NCI-H446 treated with DMSO at 0.1 percent for 48 hours (cell line): ENCODE data around the gene SERAC1.
"Not testable (repeated sequence)": the region's sequence is repeated elsewhere in the genome, so short reads cannot be mapped to it uniquely, and the experiment has no call there.

Experiments
- DNase-seq: peaks from one replicate; lab custom pipeline; 2025; lab: John Stamatoyannopoulos, UW

SERAC1 gene

GRCh38 chr6:158168040-158168289 lies at the start of gene SERAC1:
Gene SERAC1, minus strand, starts transcription at chr6:158168262. Its CDS starts 9,899 bp downstream, at chr6:158158363.
- no peak for DNase-seq

DNA sequence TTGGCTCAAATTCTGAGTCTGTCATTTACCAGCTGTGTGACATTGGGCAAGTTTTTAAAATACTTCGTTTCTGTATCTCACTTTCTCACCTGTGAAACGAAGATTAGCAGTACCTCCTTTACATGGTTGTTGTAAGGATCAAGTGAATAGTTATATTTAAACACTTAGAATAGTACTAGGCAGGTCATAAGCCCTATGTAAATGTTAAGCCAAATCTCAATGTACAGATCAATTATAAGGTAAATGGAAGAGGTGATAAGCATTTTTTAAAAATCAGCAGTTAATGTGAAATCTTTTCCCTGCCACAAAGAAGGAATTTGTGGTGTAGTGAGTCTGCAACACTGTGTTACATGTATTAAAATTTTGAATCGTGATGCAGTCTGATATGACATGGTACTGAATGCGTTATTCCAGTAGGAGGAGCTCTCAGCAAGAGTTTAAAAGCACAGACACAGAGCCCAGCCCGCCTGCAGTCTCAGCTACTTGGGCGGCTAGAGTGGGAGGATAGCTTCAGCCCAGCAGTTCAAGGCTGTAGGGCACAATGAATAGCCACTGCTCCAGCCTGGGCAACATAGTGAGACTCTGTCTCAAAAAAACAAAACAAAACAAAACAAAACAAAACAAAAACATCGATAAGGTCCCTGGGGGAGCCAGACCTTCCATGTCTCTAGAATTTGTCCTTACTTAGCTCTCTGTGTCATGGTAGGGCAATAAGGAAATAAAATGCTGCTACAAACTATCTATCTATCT lies 46.0 kb upstream of the SERAC1 start:
- peak; percentile 64 for DNase-seq

DNA sequence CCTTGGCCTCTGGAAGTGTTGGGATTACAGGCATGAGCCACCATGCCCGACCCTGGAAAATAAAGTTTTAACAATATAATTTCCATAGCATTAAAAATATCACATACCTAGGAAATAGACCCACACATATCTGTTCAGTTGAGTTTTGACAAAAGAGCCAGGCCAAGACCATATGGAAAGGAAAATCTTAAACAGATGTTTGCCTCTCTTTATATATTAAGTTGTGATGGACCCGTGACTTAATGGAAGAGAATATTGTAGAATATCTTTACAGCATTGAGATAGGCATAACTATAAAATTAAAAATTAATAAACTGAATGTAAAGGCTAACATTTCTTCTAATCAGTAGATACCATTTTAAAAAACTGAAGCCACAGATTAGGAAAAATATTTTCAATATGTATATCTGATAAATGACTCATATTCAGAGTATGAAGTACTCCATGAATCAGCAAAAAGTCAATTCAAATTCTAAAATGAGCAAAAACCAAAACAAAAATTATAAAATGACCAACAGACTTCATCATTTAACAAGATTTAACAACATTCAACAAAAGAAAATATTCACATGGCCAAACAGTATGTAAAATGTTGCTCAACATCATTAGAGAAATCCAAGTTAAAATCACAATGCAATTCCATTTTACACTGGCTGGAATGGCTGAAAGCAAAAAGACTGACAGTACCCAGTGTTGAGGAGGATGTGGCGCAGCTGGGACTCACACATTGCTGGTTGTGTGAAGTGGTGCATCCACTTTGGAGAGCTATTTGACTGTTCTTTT lies 43.4 kb upstream of the SERAC1 start:
- no peak for DNase-seq

- not testable (repeated sequence) for DNase-seq
These were observed 41.7 kb upstream of the SERAC1 start for GRCh38 chr6:158209582-158210333.

DNA sequence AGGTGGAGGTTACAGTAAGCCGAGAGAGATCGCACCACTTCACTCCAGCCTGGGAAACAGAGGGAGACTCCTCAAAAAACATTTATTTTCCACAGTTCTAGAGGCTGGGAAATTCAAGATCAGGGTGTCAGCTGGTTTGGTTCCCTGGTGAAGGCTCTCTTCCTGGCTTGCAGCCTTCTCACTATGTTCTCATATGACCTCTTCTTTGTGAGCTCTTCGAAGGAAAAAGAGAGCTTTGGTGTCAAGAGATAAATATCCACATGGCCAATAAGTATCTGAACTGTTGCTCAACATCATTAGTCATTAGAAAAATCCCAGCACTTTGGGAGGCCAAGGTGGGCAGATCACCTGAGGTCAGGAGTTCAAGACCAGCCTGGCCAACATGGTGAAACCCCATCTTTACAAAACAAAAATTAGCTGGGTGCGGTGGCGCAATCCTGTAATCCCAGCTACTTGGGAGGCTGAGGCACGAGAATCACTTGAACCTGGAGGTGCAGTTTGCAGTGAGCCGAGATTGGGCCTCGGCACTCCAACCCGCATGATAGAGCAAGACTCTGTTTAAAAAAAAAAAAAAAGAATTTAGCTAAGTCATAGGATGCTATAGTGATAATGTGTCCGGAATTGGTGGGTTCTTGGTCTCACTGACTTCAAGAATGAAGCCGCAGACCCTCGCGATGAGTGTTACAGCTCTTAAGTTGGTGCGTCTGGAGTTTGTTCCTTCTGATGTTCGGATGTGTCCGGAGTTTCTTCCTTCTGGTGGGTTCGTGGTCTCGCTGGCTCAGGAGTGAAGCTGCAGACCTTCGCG lies 40.4 kb upstream of the SERAC1 start:
- not testable (repeated sequence) for DNase-seq

GRCh38 chr6:158207422-158207788 lies 39.3 kb upstream of the SERAC1 start:
- DNase-seq: no peak

- DNase-seq: no peak
These were observed 38.8 kb upstream of the SERAC1 start for GRCh38 chr6:158206740-158207421.

DNA sequence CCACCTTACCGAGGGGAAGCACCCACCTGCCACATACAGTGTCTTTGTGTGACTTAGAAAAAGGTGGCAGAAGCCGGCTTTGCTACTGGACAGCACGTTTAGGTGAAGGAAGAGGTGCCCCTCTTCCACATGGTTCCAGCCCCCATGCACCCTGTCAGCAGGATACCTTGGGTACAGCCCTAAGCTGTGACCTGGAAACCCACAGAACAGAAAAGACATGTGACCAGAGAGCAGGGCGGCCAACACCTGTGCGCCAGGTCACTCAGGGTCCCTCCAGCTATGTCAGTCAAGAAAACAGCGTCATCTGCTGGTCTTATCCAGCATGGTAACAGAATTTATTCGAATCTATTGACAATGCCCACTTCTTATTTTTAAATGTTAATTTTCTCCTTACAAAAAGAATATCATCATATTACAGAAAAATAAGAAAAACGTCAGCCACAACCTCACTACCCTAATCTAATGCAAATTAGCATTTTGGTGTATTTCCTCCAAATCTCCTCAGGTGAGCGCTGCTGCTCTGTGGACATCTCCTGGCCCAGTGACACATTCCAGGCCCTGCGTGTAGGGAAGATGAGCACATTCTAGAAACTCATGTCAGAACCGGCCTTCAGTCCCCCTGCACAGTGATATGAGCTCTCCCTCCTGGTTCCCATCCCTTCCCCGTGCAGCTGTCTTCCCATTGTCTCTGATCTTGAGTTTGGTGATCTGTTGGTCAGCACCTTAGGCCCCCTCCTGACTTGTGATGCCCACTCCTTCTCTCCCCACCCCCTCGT lies 37.3 kb upstream of the SERAC1 start:
- DNase-seq: no peak

- no peak for DNase-seq
These were observed 30.4 kb upstream of the SERAC1 start for GRCh38 chr6:158198461-158198860.

- DNase-seq: no peak
These were observed 26.6 kb upstream of the SERAC1 start for GRCh38 chr6:158194487-158195280.

GRCh38 chr6:158191761-158192160 lies 23.7 kb upstream of the SERAC1 start:
- DNase-seq: no peak

DNA sequence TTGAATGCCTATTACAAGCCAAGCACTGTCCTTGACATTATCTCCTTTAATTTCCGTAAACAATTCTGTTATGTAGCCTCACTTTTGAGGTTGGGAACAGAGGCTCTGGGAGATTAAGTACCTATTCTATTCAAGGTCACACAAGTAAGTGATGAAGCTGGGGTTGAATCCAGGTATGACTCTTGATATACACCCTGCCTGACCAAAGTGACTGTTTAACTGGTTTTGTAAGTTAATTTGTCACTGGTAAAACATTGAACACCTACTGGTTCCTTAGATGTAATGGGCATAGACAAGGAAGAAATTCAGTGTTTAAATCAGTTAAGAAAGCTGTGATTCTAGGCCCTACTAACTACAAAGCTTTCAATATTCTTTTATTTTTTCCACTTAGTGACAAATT lies 23.0 kb upstream of the SERAC1 start:
- no peak for DNase-seq

DNA sequence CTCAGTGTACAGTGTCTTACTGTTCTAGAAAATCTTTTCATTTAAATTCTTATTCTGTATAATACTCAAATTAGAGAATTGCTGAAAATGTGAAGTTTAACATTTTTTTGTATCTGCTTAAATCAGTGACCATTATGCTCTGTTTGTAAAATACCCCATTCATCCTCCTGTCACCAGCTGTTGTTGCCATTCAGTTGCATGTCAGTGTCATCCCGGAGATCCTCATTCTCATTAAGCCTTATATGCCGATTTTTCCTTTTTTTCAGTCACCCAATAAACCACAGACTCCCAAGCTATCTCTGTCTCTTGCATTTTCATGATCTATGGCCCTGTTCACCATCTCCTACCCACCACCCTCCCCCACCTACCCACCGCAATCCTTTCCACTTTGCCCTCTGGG lies 20.5 kb upstream of the SERAC1 start:
- DNase-seq: no peak

GRCh38 chr6:158185729-158186456 lies 17.8 kb upstream of the SERAC1 start:
- no peak for DNase-seq

DNA sequence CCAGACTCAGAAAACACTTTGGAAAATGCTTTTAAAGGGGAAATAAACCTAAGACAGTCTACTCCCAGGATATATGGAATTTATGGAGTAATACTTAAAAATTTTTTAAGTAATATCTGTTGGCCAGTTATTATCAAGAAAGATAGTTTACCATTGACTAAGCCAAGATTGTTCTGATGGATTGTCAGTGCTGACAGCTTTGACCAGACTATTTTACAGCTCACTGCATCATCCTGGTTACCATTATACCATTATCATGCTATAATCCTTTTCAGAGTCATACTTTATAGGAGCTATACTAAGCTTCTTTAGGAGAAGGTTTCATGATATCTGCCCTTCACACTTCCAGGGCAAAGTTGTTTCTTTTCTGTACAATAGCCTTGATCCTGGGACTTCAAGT lies 16.5 kb upstream of the SERAC1 start:
- no peak for DNase-seq

- not testable (repeated sequence) for DNase-seq
These were observed 15.3 kb upstream of the SERAC1 start for GRCh38 chr6:158183174-158183972.

DNA sequence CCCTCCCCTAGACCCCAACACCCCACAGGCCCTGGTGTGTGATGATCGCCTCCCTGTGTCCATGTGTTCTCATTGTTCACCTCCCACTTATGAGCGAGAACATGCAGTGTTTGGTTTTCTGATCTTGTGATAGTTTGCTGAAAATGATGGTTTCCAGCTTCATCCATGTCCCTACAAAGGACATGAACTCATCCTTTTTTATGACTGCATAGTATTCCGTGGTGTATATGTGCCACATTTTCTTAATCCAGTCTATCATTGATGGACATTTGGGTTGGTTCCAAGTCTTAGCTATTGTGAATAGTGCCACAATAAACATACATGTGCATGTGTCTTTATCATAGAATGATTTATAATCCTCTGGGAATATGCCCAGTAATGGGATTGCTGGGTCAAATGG lies 9.7 kb upstream of the SERAC1 start:
- DNase-seq: not testable (repeated sequence)

- DNase-seq: no peak
These were observed 7.0 kb upstream of the SERAC1 start for GRCh38 chr6:158175111-158175510.
